Thoracic aorta (tissue), 2 donors: Measurements from ENCODE around the gene RTN4IP1. TPM values are rescaled to one million over a fixed set of nuclear protein-coding genes. Genes with fewer than 3 reads are reported as not detected.

Experiments used
- ATAC-seq: fragments of 150-250 bp; one replicate; pipeline ENCODE4 v1.8.0; 2017; ENCODE audit warnings: low read depth; ENCODE audit not compliant: insufficient number of reproducible peaks, low FRiP score
- DNase-seq: peaks from one replicate; pipeline ENCODE4 v3.0.0-alpha.2; 2020; ENCODE audit warnings: low spot score
- H3K27ac ChIP-seq, 2 donors: fragments of 200-600 bp; sonication (generic); 1 replicate in 1 of 2; 2 replicates in 1 of 2; pipeline ENCODE4 v1.5.1; 2016; ENCODE audit warnings: mild to moderate bottlenecking in 2 of 2, moderate library complexity in 2 of 2
- H3K27me3 ChIP-seq: fragments of 200-600 bp; sonication (generic); replicated peaks from 2 replicates; pipeline ENCODE4 v1.6.0; 2016; ENCODE audit warnings: mild to moderate bottlenecking; ENCODE audit not compliant: insufficient read depth
- H3K36me3 ChIP-seq: fragments of 200-600 bp; sonication (generic); one replicate; pipeline ENCODE4 v1.5.1; 2016
- H3K4me1 ChIP-seq, 2 donors: fragments of 200-600 bp; sonication (generic); 1 replicate in 1 of 2; 2 replicates in 1 of 2; pipeline versions ENCODE4 v1.5.1 to v1.6.0; 2016; ENCODE audit warnings: low read depth in 2 of 2, mild to moderate bottlenecking in 1 of 2; ENCODE audit not compliant: control insufficient read depth in 1 of 2
- H3K4me3 ChIP-seq: fragments of 200-600 bp; sonication (generic); 2 replicates; pipeline ENCODE4 v1.5.1; 2016; ENCODE audit warnings: mild to moderate bottlenecking
- H3K9me3 ChIP-seq: fragments of 200-600 bp; sonication (generic); 2 replicates; pipeline ENCODE4 v1.5.1; 2016
- total RNA-seq, 2 donors: library from RNA; depleted of rRNA; stranded (reverse); fragments of >200 nt; gene quantifications; one replicate each; pipeline versions ENCODE4 v1.1.0 to v1.2.3, GENCODE V29; 2016
- TF ChIP-seq, protein P1 (sequence below): fragments of 200-600 bp; sonication (generic); IDR thresholded peaks from one replicate; pipeline ENCODE4 v1.5.1; 2019; ENCODE audit warnings: antibody characterized with exemption

RTN4IP1 gene
- total RNA-seq, 2 donors from 2014 or later: 1.3 to 10.7 TPM

- no peaks in the 10 kb centered on the region for H3K9me3 ChIP-seq
- DNase-seq: no peak
- no peak overlapping the region for H3K27ac ChIP-seq
- H3K36me3 ChIP-seq: no peaks in the 10 kb centered on the region
- TF ChIP-seq, protein P1, sequence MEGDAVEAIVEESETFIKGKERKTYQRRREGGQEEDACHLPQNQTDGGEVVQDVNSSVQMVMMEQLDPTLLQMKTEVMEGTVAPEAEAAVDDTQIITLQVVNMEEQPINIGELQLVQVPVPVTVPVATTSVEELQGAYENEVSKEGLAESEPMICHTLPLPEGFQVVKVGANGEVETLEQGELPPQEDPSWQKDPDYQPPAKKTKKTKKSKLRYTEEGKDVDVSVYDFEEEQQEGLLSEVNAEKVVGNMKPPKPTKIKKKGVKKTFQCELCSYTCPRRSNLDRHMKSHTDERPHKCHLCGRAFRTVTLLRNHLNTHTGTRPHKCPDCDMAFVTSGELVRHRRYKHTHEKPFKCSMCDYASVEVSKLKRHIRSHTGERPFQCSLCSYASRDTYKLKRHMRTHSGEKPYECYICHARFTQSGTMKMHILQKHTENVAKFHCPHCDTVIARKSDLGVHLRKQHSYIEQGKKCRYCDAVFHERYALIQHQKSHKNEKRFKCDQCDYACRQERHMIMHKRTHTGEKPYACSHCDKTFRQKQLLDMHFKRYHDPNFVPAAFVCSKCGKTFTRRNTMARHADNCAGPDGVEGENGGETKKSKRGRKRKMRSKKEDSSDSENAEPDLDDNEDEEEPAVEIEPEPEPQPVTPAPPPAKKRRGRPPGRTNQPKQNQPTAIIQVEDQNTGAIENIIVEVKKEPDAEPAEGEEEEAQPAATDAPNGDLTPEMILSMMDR: no peak
- H3K4me3 ChIP-seq: no peak overlapping the region
- H3K4me1 ChIP-seq: no peaks in the 10 kb centered on the region
- no peaks in the 10 kb centered on the region for H3K27me3 ChIP-seq
- no peak for ATAC-seq
These were observed 99.3 kb downstream of the RTN4IP1 start for GRCh38 chr6:106530026-106530425.

DNA sequence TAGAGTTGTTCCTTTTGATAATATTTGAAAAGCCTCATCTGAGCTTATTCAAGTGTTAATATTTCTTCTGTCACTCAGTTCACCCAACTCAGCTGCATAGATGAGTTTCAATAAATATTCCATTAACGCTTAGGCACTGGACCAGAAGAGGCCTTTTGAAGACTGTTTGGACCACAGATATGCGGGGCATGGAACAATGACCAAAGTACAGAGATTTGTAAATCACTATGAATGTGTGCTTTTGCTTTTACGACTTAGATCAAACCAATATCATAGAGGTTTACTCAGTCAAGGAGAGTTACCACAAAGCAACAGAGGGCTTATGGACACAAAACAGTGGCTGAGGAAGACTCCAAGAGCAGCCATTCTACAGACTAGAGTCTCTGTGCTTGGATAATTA, 99.9 kb downstream of the RTN4IP1 start:
- no peak for DNase-seq
- Histone ChIP-seq H3K4me3 (no peak overlapping the region), H3K4me1 (no peaks in the 10 kb centered on the region), H3K27ac (no peak overlapping the region), H3K27me3 (no peaks in the 10 kb centered on the region), H3K9me3 (no peaks in the 10 kb centered on the region), H3K36me3 (no peaks in the 10 kb centered on the region)
- TF ChIP-seq, protein P1: no peak
- ATAC-seq: no peak

DNA sequence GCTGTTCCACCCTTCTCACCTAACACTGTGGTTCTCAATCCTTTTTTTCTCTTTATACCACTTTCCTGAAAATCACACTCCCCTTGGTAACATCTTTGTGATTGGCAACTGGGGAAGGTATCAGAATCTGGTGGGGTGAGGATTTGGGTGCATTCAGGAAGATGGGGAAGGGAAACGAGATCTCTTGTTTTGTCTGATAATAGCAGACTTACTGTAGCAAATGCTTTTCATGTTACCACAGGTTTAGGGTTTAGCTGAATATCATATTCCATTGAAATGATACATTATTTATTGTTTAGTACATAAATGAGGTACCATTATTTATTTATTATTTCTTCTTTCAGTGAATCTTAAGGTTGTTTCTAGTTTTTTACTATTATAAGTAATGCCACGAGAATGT, 100.8 kb downstream of the RTN4IP1 start:
- no peak overlapping the region for H3K4me3 ChIP-seq
- no peaks in the 10 kb centered on the region for H3K4me1 ChIP-seq
- H3K36me3 ChIP-seq: no peaks in the 10 kb centered on the region
- H3K27ac ChIP-seq: no peak overlapping the region
- H3K27me3 ChIP-seq: no peaks in the 10 kb centered on the region
- TF ChIP-seq, protein P1: no peak
- H3K9me3 ChIP-seq: no peaks in the 10 kb centered on the region
- ATAC-seq: no peak
- DNase-seq: no peak

DNA sequence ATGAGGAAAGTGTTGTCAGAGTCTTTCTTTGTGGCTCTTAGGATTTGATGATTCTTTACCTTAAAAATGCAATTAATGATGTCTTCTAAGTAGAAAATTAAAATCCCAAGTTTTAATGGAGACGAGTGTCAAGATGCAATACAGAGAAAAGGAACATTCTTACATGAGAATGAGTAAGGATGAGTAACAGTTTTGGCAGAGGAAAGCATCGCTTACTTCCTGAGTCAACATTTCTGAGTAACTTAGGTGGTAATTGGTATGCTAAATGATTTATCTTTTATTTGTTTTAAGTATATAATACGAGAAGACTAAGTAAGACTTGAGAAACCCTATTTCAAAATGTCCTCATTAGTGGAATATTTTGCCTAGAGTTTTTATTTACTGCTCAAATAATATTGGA, 101.3 kb downstream of the RTN4IP1 start:
- H3K36me3 ChIP-seq: no peaks in the 10 kb centered on the region
- H3K4me1 ChIP-seq: no peaks in the 10 kb centered on the region
- no peak overlapping the region for H3K27ac ChIP-seq
- H3K27me3 ChIP-seq: no peaks in the 10 kb centered on the region
- no peak for DNase-seq
- H3K4me3 ChIP-seq: no peak overlapping the region
- TF ChIP-seq, protein P1: no peak
- no peaks in the 10 kb centered on the region for H3K9me3 ChIP-seq
- no peak for ATAC-seq

- H3K36me3 ChIP-seq: no peaks in the 10 kb centered on the region
- H3K4me1 ChIP-seq: no peaks in the 10 kb centered on the region
- no peak overlapping the region for H3K27ac ChIP-seq
- H3K4me3 ChIP-seq: no peak overlapping the region
- TF ChIP-seq, protein P1: no peak
- no peaks in the 10 kb centered on the region for H3K27me3 ChIP-seq
- no peaks in the 10 kb centered on the region for H3K9me3 ChIP-seq
- no peak for ATAC-seq
- no peak for DNase-seq
These were observed 102.2 kb downstream of the RTN4IP1 start for GRCh38 chr6:106527117-106527516.
